Mesothelial cell of epicardium (in vitro differentiated cells): Measurements from ENCODE around the gene CSF2. TPM values are rescaled to one million over a fixed set of nuclear protein-coding genes. Genes with fewer than 3 reads are reported as not detected.

ENCODE experiments used
- DNase-seq, 2 experiments: peaks; one replicate each; pipeline ENCODE4 v3.0.0; 2021; ENCODE audit warnings: low spot score in 2 of 2; ENCODE audit not compliant: unreplicated experiment in 2 of 2
- H3K27ac Mint-ChIP-seq: 2 replicates; pipeline ENCODE4 v1.8.0; 2021; ENCODE audit warnings: mixed read lengths
- H3K27me3 Mint-ChIP-seq: 2 replicates; pipeline ENCODE4 v1.8.0; 2021; ENCODE audit warnings: low read depth, mixed read lengths
- H3K36me3 Mint-ChIP-seq: 2 replicates; pipeline ENCODE4 v1.8.0; 2021; ENCODE audit warnings: mixed read lengths
- H3K4me1 Mint-ChIP-seq: 2 replicates; pipeline ENCODE4 v1.8.0; 2021; ENCODE audit warnings: mixed read lengths
- H3K4me3 Mint-ChIP-seq: 2 replicates; pipeline ENCODE4 v1.8.0; 2021; ENCODE audit warnings: mild to moderate bottlenecking, moderate library complexity, mixed read lengths
- H3K9me3 Mint-ChIP-seq: 2 replicates; pipeline ENCODE4 v1.8.0; 2021; ENCODE audit warnings: mixed read lengths
- CTCF ChIP-seq: fragments of 200-600 bp; sonication (generic); IDR thresholded peaks from one replicate; pipeline ENCODE4 v1.5.0; 2021; ENCODE audit warnings: antibody characterized with exemption; ENCODE audit not compliant: unreplicated experiment
- total RNA-seq: library from RNA; stranded (reverse); gene quantifications from 3 replicates; pipeline ENCODE4 v1.2.1, GENCODE V29; 2021

Gene CSF2
- total RNA-seq, 1 donor from 2014 or later = not detected

DNA sequence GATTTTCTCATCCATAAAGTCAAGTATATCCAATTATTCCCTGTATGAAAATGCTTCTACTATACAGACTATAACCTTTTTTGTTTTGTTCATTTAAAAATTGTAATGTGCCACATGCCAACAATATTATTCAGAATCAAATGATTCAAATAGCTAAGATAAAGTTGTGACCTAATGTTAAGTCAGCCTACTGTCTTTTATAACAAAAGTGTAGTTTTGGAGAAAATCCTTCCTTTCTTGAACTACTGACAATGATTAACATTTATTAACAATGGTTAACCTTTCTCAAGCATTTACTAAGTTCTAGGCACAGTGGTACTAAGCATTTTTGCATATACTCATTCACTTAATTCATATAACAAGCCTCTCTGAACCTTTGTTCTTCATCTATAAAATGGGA, 25.0 kb downstream of the CSF2 start:
- TF ChIP-seq CTCF = no peak
- Mint-ChIP-seq H3K27me3 (peaks cover 5% of the 10 kb centered on the region), H3K4me1 (peaks cover 3% of the 10 kb centered on the region), H3K36me3 (no peaks in the 10 kb centered on the region), H3K4me3 (no peak overlapping the region), H3K9me3 (no peaks in the 10 kb centered on the region), H3K27ac (no peak overlapping the region)
- no peak for DNase-seq

DNA sequence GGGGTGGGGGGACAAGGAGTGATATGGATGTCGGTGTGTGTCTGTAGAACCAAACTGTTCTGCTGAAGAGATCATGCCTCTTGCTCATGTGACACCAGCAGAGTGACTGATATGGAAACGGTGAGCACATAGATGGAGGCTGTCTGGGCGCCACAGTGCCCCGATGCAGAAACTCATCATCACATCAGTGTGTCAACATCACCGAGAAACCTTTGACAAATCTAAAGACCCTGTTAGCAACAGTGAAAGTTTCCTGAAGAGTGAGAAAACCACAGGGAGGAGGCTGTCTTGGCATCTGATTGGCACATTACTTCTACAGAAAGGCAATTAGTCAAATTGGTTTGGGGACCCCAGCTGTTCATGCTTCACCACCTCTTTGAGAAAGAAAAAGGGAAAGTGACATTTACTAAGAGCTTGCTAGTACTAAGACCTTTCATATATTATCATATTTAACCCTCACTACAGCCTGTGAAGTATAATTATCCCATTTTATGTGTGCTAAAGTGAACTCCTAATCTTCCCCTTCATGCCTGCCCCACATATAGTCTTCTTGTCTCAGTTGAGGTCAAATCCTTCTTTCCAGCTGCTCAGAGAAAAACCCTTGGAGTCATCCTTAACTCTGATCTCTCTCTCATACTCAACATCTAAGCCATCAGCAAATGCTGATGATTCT, 25.6 kb downstream of the CSF2 start:
- no peak overlapping the region for H3K27ac Mint-ChIP-seq
- peaks cover 5% of the 10 kb centered on the region for H3K27me3 Mint-ChIP-seq
- H3K9me3 Mint-ChIP-seq = no peaks in the 10 kb centered on the region
- no peak overlapping the region for H3K4me3 Mint-ChIP-seq
- no peak for DNase-seq
- peaks cover 5% of the 10 kb centered on the region for H3K4me1 Mint-ChIP-seq
- H3K36me3 Mint-ChIP-seq = no peaks in the 10 kb centered on the region
- TF ChIP-seq CTCF = no peak

- H3K36me3 Mint-ChIP-seq = no peaks in the 10 kb centered on the region
- DNase-seq = no peak
- H3K4me1 Mint-ChIP-seq = peaks cover 5% of the 10 kb centered on the region
- no peak overlapping the region for H3K27ac Mint-ChIP-seq
- H3K9me3 Mint-ChIP-seq = no peaks in the 10 kb centered on the region
- no peak for TF ChIP-seq CTCF
- H3K27me3 Mint-ChIP-seq = peaks cover 5% of the 10 kb centered on the region
- H3K4me3 Mint-ChIP-seq = no peak overlapping the region
These were observed 26.3 kb downstream of the CSF2 start for GRCh38 chr5:132099905-132100304.

GRCh38 chr5:132100672-132101261, 27.2 kb downstream of the CSF2 start:
- peaks cover 5% of the 10 kb centered on the region for H3K27me3 Mint-ChIP-seq
- peaks cover 5% of the 10 kb centered on the region for H3K4me1 Mint-ChIP-seq
- no peaks in the 10 kb centered on the region for H3K36me3 Mint-ChIP-seq
- no peak for DNase-seq
- H3K27ac Mint-ChIP-seq = no peak overlapping the region
- no peaks in the 10 kb centered on the region for H3K9me3 Mint-ChIP-seq
- no peak overlapping the region for H3K4me3 Mint-ChIP-seq
- no peak for TF ChIP-seq CTCF

DNA sequence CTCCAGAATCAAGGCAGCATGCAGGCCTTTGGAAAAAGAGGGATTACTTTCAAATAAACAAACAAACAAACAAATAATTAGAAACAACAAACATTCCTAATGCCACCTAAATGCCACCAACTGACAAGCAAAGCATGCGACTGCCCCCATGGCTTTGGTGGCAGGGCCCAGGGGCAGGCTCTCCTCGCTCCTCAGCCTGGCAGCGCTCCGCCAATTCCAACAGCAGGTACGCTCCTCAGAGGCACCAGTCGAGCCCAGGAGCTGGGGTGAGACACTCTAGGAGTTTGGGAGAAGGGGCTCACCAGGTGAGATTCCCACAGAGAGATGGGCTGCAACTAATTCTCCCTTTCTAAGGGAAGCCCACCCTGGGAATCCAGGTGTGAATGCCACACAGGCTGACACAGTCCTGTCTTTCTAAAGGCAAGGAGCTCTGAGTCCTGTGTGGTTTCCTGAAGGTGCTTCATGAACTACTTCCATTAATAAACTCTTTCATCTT, 27.8 kb downstream of the CSF2 start:
- H3K36me3 Mint-ChIP-seq = no peaks in the 10 kb centered on the region
- no peak overlapping the region for H3K27ac Mint-ChIP-seq
- no peaks in the 10 kb centered on the region for H3K9me3 Mint-ChIP-seq
- H3K27me3 Mint-ChIP-seq = peaks cover 5% of the 10 kb centered on the region
- peaks cover 5% of the 10 kb centered on the region for H3K4me1 Mint-ChIP-seq
- no peak for DNase-seq
- no peak for TF ChIP-seq CTCF
- H3K4me3 Mint-ChIP-seq = no peak overlapping the region
